CD8-positive, alpha-beta memory T cell (primary cell): Measurements from ENCODE around the gene GPC6. TPM values are rescaled to one million over a fixed set of nuclear protein-coding genes. Genes with fewer than 3 reads are reported as not detected.

Experiments
- CTCF ChIA-PET: fragments of 350-600 bp; sonication (Branson Sonifier 250); formaldehyde crosslinking; loops from one replicate; lab custom pipeline; 2021; ENCODE audit warnings: antibody characterized with exemption; lab: Charles Lee
- POLR2A ChIA-PET: fragments of 350-600 bp; sonication (Branson Sonifier 250); formaldehyde crosslinking; loops from one replicate; lab custom pipeline; 2021; ENCODE audit warnings: antibody characterized with exemption; lab: Charles Lee
- DNase-seq, 5 donors: peaks; one replicate each; pipeline versions ENCODE4 v3.0.0 to v3.0.0-alpha.2; 2020 to 2022; ENCODE audit warnings: mixed read lengths in 1 of 5
- H3K27ac ChIP-seq: one replicate; pipeline ENCODE4 v1.7.0; 2013; ENCODE audit warnings: low read depth, mild to moderate bottlenecking, low read length, moderate library complexity
- H3K27me3 ChIP-seq: 2 replicates; pipeline ENCODE4 v1.7.0; 2013; ENCODE audit warnings: low read length, mild to moderate bottlenecking; ENCODE audit not compliant: insufficient read depth, poor library complexity, severe bottlenecking
- H3K36me3 ChIP-seq: 2 replicates; pipeline ENCODE4 v1.7.0; 2013; ENCODE audit warnings: mild to moderate bottlenecking, low read length, moderate library complexity; ENCODE audit not compliant: insufficient read depth
- H3K4me1 ChIP-seq: 2 replicates; pipeline ENCODE4 v1.7.0; 2013; ENCODE audit warnings: mild to moderate bottlenecking, low read length, moderate library complexity; ENCODE audit not compliant: insufficient read depth
- H3K4me3 ChIP-seq: 2 replicates; pipeline ENCODE4 v1.7.0; 2013; ENCODE audit warnings: mild to moderate bottlenecking, low read length
- H3K9me3 ChIP-seq: 2 replicates; pipeline ENCODE4 v1.7.0; 2013; ENCODE audit warnings: mild to moderate bottlenecking, low read length
- H3K27ac Mint-ChIP-seq, 8 donors: one replicate each; pipeline ENCODE4 v1.8.0; 2020 to 2021; ENCODE audit warnings: mixed read lengths in 8 of 8, mild to moderate bottlenecking in 6 of 8, inconsistent platforms in 3 of 8, moderate library complexity in 3 of 8
- H3K27me3 Mint-ChIP-seq, 2 donors: one replicate each; pipeline ENCODE4 v1.8.0; 2020 to 2021; ENCODE audit warnings: mixed read lengths in 2 of 2, mild to moderate bottlenecking in 1 of 2, moderate library complexity in 1 of 2
- H3K36me3 Mint-ChIP-seq, 3 donors: one replicate each; pipeline ENCODE4 v1.8.0; 2020 to 2021; ENCODE audit warnings: mixed read lengths in 3 of 3, inconsistent platforms in 1 of 3, mild to moderate bottlenecking in 1 of 3
- H3K4me1 Mint-ChIP-seq, 3 donors: one replicate each; pipeline ENCODE4 v1.8.0; 2020 to 2021; ENCODE audit warnings: mixed read lengths in 3 of 3, inconsistent platforms in 1 of 3, mild to moderate bottlenecking in 1 of 3
- H3K4me3 Mint-ChIP-seq, 7 donors: one replicate each; pipeline ENCODE4 v1.8.0; 2020 to 2021; ENCODE audit warnings: mixed read lengths in 7 of 7, mild to moderate bottlenecking in 6 of 7, moderate library complexity in 4 of 7, inconsistent platforms in 2 of 7
- H3K9me3 Mint-ChIP-seq, 5 donors: one replicate each; pipeline ENCODE4 v1.8.0; 2020 to 2022; ENCODE audit warnings: mixed read lengths in 5 of 5, mild to moderate bottlenecking in 3 of 5, moderate library complexity in 2 of 5, inconsistent platforms in 1 of 5
- polyA plus RNA-seq: library from polyadenylated mRNA; unstranded; fragments of 300-500 nt; fragmentation: Illumina TruSeq; gene quantifications from one replicate; pipeline ENCODE4 v1.2.3, GENCODE V29; 2021
- total RNA-seq, 2 experiments: library from RNA; stranded (reverse); gene quantifications; one replicate each; pipeline ENCODE4 v1.2.3, GENCODE V29; 2021

Gene GPC6
- total and polyA plus RNA-seq, 3 experiments from 2014 or later: not detected

- ChIA-PET POLR2A (no interaction called here), CTCF (interaction anchor here (1.4 kb wide), 1 partner anchor 15 kb away, joined by 3 read pairs; no protein-coding TSS in a partner anchor)
- H3K9me3 ChIP-seq: no peaks in the 10 kb centered on the region
- Mint-ChIP-seq H3K36me3 (peaks cover 0 to 5% (median 2%) of the 10 kb centered on the region in 3 donors), H3K27ac (no peak overlapping the region), H3K9me3 (peaks cover 0 to 1% (median 0%) of the 10 kb centered on the region in 5 donors), H3K27me3 (peaks cover 0 to 18% of the 10 kb centered on the region in 2 donors), H3K4me1 (peaks cover 0 to 9% (median 0%) of the 10 kb centered on the region in 3 donors), H3K4me3 (no peak overlapping the region)
- no peak overlapping the region for H3K27ac ChIP-seq
- H3K4me3 ChIP-seq: no peak overlapping the region
- H3K4me1 ChIP-seq: no peaks in the 10 kb centered on the region
- H3K27me3 ChIP-seq: no peaks in the 10 kb centered on the region
- H3K36me3 ChIP-seq: no peaks in the 10 kb centered on the region
- no peak for DNase-seq
Measured at GRCh38 chr13:94254737-94255136, 1028.1 kb downstream of the GPC6 start.

- Histone ChIP-seq H3K4me3 (no peak overlapping the region), H3K9me3 (no peaks in the 10 kb centered on the region), H3K4me1 (no peaks in the 10 kb centered on the region), H3K36me3 (no peaks in the 10 kb centered on the region), H3K27ac (no peak overlapping the region), H3K27me3 (no peaks in the 10 kb centered on the region)
- ChIA-PET POLR2A (no interaction called here), CTCF (no interaction called here)
- no peak for DNase-seq
- peaks cover 0 to 6% (median 2%) of the 10 kb centered on the region in 3 donors for H3K36me3 Mint-ChIP-seq
- no peak overlapping the region for H3K4me3 Mint-ChIP-seq
- peak overlapping the region in 1 of 8 donors; percentile 19 for H3K27ac Mint-ChIP-seq
- H3K9me3 Mint-ChIP-seq: peaks cover 0 to under 1% (median 0%) of the 10 kb centered on the region in 5 donors
- H3K27me3 Mint-ChIP-seq: peaks cover 1 to 3% of the 10 kb centered on the region in 2 donors
- H3K4me1 Mint-ChIP-seq: peaks cover 0 to 9% (median 0%) of the 10 kb centered on the region in 3 donors
Measured at GRCh38 chr13:94256721-94257120, 1030.1 kb downstream of the GPC6 start.

GRCh38 chr13:94259984-94260383 lies 1033.4 kb downstream of the GPC6 start:
- no peak overlapping the region for H3K4me3 Mint-ChIP-seq
- Histone ChIP-seq H3K4me3 (no peak overlapping the region), H3K4me1 (no peaks in the 10 kb centered on the region), H3K36me3 (no peaks in the 10 kb centered on the region), H3K27me3 (no peaks in the 10 kb centered on the region), H3K9me3 (no peaks in the 10 kb centered on the region), H3K27ac (no peak overlapping the region)
- H3K27me3 Mint-ChIP-seq: peaks cover 0 to 1% of the 10 kb centered on the region in 2 donors
- H3K4me1 Mint-ChIP-seq: peaks cover 0 to 9% (median 0%) of the 10 kb centered on the region in 3 donors
- CTCF ChIA-PET: no interaction called here
- H3K9me3 Mint-ChIP-seq: no peaks in the 10 kb centered on the region
- no peak for DNase-seq
- peaks cover 0 to 10% (median 2%) of the 10 kb centered on the region in 3 donors for H3K36me3 Mint-ChIP-seq
- POLR2A ChIA-PET: no interaction called here
- no peak overlapping the region for H3K27ac Mint-ChIP-seq

GRCh38 chr13:94261163-94261562 lies 1034.6 kb downstream of the GPC6 start:
- Histone ChIP-seq H3K4me1 (no peaks in the 10 kb centered on the region), H3K36me3 (no peaks in the 10 kb centered on the region), H3K4me3 (no peak overlapping the region), H3K9me3 (no peaks in the 10 kb centered on the region), H3K27ac (no peak overlapping the region), H3K27me3 (no peaks in the 10 kb centered on the region)
- Mint-ChIP-seq H3K9me3 (no peaks in the 10 kb centered on the region), H3K36me3 (peaks cover 0 to 10% (median 2%) of the 10 kb centered on the region in 3 donors), H3K4me1 (peaks cover 0 to 9% (median 0%) of the 10 kb centered on the region in 3 donors), H3K27me3 (peaks cover 0 to 1% of the 10 kb centered on the region in 2 donors), H3K27ac (no peak overlapping the region), H3K4me3 (no peak overlapping the region)
- ChIA-PET CTCF (no interaction called here), POLR2A (no interaction called here)
- DNase-seq: no peak

- Histone ChIP-seq H3K9me3 (no peaks in the 10 kb centered on the region), H3K27me3 (no peaks in the 10 kb centered on the region), H3K4me3 (no peak overlapping the region), H3K36me3 (no peaks in the 10 kb centered on the region), H3K4me1 (no peaks in the 10 kb centered on the region), H3K27ac (no peak overlapping the region)
- H3K27ac Mint-ChIP-seq: no peak overlapping the region
- CTCF ChIA-PET: no interaction called here
- POLR2A ChIA-PET: no interaction called here
- peaks cover 0 to 10% (median 2%) of the 10 kb centered on the region in 3 donors for H3K36me3 Mint-ChIP-seq
- no peak overlapping the region for H3K4me3 Mint-ChIP-seq
- DNase-seq: no peak
- no peaks in the 10 kb centered on the region for H3K4me1 Mint-ChIP-seq
- H3K27me3 Mint-ChIP-seq: peaks cover 0 to 4% of the 10 kb centered on the region in 2 donors
- H3K9me3 Mint-ChIP-seq: no peaks in the 10 kb centered on the region
Measured at GRCh38 chr13:94263038-94263437, 1036.4 kb downstream of the GPC6 start.

- Mint-ChIP-seq H3K9me3 (no peaks in the 10 kb centered on the region), H3K27ac (no peak overlapping the region), H3K4me3 (no peak overlapping the region), H3K27me3 (peaks cover 0 to 3% of the 10 kb centered on the region in 2 donors), H3K36me3 (peaks cover 0 to 4% (median 1%) of the 10 kb centered on the region in 3 donors), H3K4me1 (peaks cover 0 to 8% (median 3%) of the 10 kb centered on the region in 3 donors)
- Histone ChIP-seq H3K27ac (no peak overlapping the region), H3K9me3 (no peaks in the 10 kb centered on the region), H3K4me1 (no peaks in the 10 kb centered on the region), H3K4me3 (no peak overlapping the region), H3K27me3 (no peaks in the 10 kb centered on the region), H3K36me3 (no peaks in the 10 kb centered on the region)
- CTCF ChIA-PET: interaction anchor here (0.7 kb wide), 1 partner anchor 36 kb away, joined by 3 read pairs; no protein-coding TSS in a partner anchor
- no peak for DNase-seq
- POLR2A ChIA-PET: no interaction called here
Measured at GRCh38 chr13:94267581-94268366, 1041.2 kb downstream of the GPC6 start.

- Mint-ChIP-seq H3K9me3 (no peaks in the 10 kb centered on the region), H3K4me3 (no peak overlapping the region), H3K36me3 (peaks cover 0 to 4% (median 1%) of the 10 kb centered on the region in 3 donors), H3K4me1 (peaks cover 0 to 8% (median 3%) of the 10 kb centered on the region in 3 donors), H3K27me3 (peaks cover 0 to 4% of the 10 kb centered on the region in 2 donors), H3K27ac (no peak overlapping the region)
- H3K27me3 ChIP-seq: no peaks in the 10 kb centered on the region
- POLR2A ChIA-PET: no interaction called here
- DNase-seq: no peak
- H3K27ac ChIP-seq: no peak overlapping the region
- CTCF ChIA-PET: no interaction called here
- no peaks in the 10 kb centered on the region for H3K9me3 ChIP-seq
- H3K4me1 ChIP-seq: no peaks in the 10 kb centered on the region
- H3K36me3 ChIP-seq: no peaks in the 10 kb centered on the region
- H3K4me3 ChIP-seq: no peak overlapping the region
Measured at GRCh38 chr13:94268661-94269060, 1042.1 kb downstream of the GPC6 start.

- Histone ChIP-seq H3K4me3 (no peak overlapping the region), H3K36me3 (no peaks in the 10 kb centered on the region), H3K4me1 (no peaks in the 10 kb centered on the region), H3K9me3 (no peaks in the 10 kb centered on the region), H3K27me3 (no peaks in the 10 kb centered on the region), H3K27ac (no peak overlapping the region)
- Mint-ChIP-seq H3K4me1 (peaks cover 0 to 8% (median 3%) of the 10 kb centered on the region in 3 donors), H3K4me3 (no peak overlapping the region), H3K27me3 (peaks cover 0 to 4% of the 10 kb centered on the region in 2 donors), H3K9me3 (no peaks in the 10 kb centered on the region), H3K36me3 (peaks cover 0 to 4% (median 1%) of the 10 kb centered on the region in 3 donors), H3K27ac (peak overlapping the region in 1 of 8 donors; percentile 73)
- no peak for DNase-seq
- ChIA-PET POLR2A (no interaction called here), CTCF (no interaction called here)
Measured at GRCh38 chr13:94269557-94269956, 1043.0 kb downstream of the GPC6 start.
